Spleen (tissue), 11 donors: Measurements from ENCODE around the gene SMAD3. TPM values are rescaled to one million over a fixed set of nuclear protein-coding genes. Genes with fewer than 3 reads are reported as not detected.

Experiments used
- DNase-seq: peaks from one replicate; pipeline ENCODE4 v3.0.0-alpha.2; 2020
- H3K27ac ChIP-seq, 8 donors: fragments of 200-600 bp; sonication (generic) in 7 of 8; 1 replicate in 4 of 8; 2 replicates in 4 of 8; pipeline versions ENCODE4 v1.5.0 to v1.8.0; 2016 to 2021; ENCODE audit warnings: inconsistent platforms in 4 of 8, mild to moderate bottlenecking in 4 of 8, moderate library complexity in 1 of 8
- H3K27me3 ChIP-seq, 7 donors: fragments of 200-600 bp; sonication (generic) in 6 of 7; replicated peaks in 1 of 7; 1 replicate in 4 of 7; 2 replicates in 3 of 7; pipeline versions ENCODE4 v1.5.0 to v1.8.0; 2016 to 2021; ENCODE audit warnings: inconsistent platforms in 3 of 7, mild to moderate bottlenecking in 1 of 7
- H3K36me3 ChIP-seq, 6 donors: fragments of 200-600 bp; sonication (generic) in 5 of 6; 1 replicate in 4 of 6; 2 replicates in 2 of 6; pipeline versions ENCODE4 v1.5.0 to v1.8.0; 2016 to 2021; ENCODE audit warnings: inconsistent platforms in 2 of 6
- H3K4me1 ChIP-seq, 6 donors: fragments of 200-600 bp; sonication (generic) in 5 of 6; 1 replicate in 3 of 6; 2 replicates in 3 of 6; pipeline versions ENCODE4 v1.5.0 to v1.8.0; 2016 to 2021; ENCODE audit warnings: inconsistent platforms in 3 of 6
- H3K4me3 ChIP-seq, 8 donors: fragments of 200-600 bp; sonication (generic) in 7 of 8; 1 replicate in 4 of 8; 2 replicates in 4 of 8; pipeline versions ENCODE4 v1.5.0 to v1.8.0; 2016 to 2021; ENCODE audit warnings: inconsistent platforms in 4 of 8, mild to moderate bottlenecking in 4 of 8, moderate library complexity in 2 of 8
- H3K9me3 ChIP-seq, 8 donors: fragments of 200-600 bp; sonication (generic) in 7 of 8; 1 replicate in 4 of 8; 2 replicates in 4 of 8; pipeline versions ENCODE4 v1.5.0 to v1.8.0; 2016 to 2021; ENCODE audit warnings: inconsistent platforms in 4 of 8
- POLR2A ChIP-seq, 3 donors: fragments of 450-650 bp; IDR thresholded peaks; one replicate each; pipeline ENCODE4 v1.5.1; 2017; ENCODE audit warnings: antibody characterized with exemption in 3 of 3, mild to moderate bottlenecking in 1 of 3
- POLR2AphosphoS5 ChIP-seq, 3 donors: sonication (generic); formaldehyde crosslinking; IDR thresholded peaks; one replicate each; pipeline ENCODE4 v1.5.1; 2017; ENCODE audit warnings: antibody characterized with exemption in 3 of 3
- WGBS, 5 donors: extraction: QIAGEN DNeasy Blood & Tissue Kit in 3 of 5; methylation state at CpG; one replicate each; pipeline versions ENCODE4 v1.1.5 to v1.1.7; 2013 to 2018; 5-methylcytosine and 5-hydroxymethylcytosine counted together
- intact Hi-C: fragments of 100-400 bp; cut with DNase I; formaldehyde crosslinking; loops from one replicate; pipeline ENCODE4 v1.15.0; 2023; ENCODE audit warnings: low total_unique reads
- polyA plus RNA-seq, 3 donors: library from polyadenylated mRNA; stranded (reverse); fragments of 200-250 nt; gene quantifications; one replicate each; pipeline ENCODE4 v1.2.1, GENCODE V29; 2013
- total RNA-seq, 7 donors: library from RNA; depleted of rRNA in 3 of 7; stranded (reverse); fragments of >200 nt in 3 of 7; fragmentation: NEBNext Ultra II Directional in 4 of 7; extraction: Animal tissue kit (Norgen Biotek cat#: 25700) in 4 of 7; gene quantifications; one replicate each; pipeline versions ENCODE4 v1.1.0 to v1.2.1, GENCODE V29; 2016 to 2021
- TF ChIP-seq, protein P1 (sequence below), 11 experiments: fragments of 200-600 bp in 7 of 11; fragments of 450-650 bp in 4 of 11; sonication (generic) in 4 of 11; IDR thresholded peaks in 8 of 11; conservative IDR thresholded peaks in 3 of 11; 1 replicate in 7 of 11; 2 replicates in 4 of 11; pipeline versions ENCODE4 v1.4.0 to v1.8.0; 2016 to 2021; ENCODE audit warnings: antibody characterized with exemption in 11 of 11, inconsistent platforms in 4 of 11, mild to moderate bottlenecking in 1 of 11
- donor health status: healthy with polysubstance abuse.
- donor health status: DM: no; HTN: no; CAD: no; lungs with moderate emphysema.
- donor health status: DM: no; HTN: no; CAD: no.
- donor health status: Bipolar disorder and iron deficiency.
- donor health status: healthy.
- donor health status: DM: no; HTN: no; CAD: no.
- donor health status: DM: yes; HTN: yes; CAD: no.

Gene SMAD3
- total and polyA plus RNA-seq, 10 donors, result 8.3 to 78.4 (median 33.7) TPM

DNA sequence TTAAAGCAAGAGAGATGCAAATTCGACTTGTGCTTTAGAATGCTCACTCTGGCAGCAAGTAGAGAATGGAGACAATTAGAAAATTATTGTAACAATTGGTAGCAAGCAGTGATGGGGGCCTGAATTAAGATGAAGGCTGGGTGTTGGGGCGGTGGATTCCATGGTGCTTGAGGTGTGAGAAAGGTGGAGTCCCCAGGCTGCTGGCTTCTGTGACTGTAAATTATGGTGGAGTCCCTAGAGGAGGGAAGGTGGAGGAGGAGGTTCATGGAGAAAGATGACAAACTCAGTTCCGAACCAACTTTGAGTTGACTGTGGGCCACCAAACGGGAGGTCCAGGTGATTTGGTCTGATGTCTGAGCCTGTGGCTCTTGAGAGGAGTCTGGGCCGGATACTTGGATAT is 10.7 kb upstream of the SMAD3 start:
- Histone ChIP-seq H3K27ac (no peak overlapping the region), H3K4me3 (no peak overlapping the region), H3K9me3 (no peaks in the 10 kb centered on the region), H3K4me1 (peaks cover 3 to 44% (median 22%) of the 10 kb centered on the region in 6 donors), H3K36me3 (no peaks in the 10 kb centered on the region), H3K27me3 (no peaks in the 10 kb centered on the region)
- 88 to 93% (median 91%) methylated on average over 5 of the region's 5 CpGs for WGBS, 5 donors
- intact Hi-C loops, result no loop called here
- DNase-seq, result no peak
- TF ChIP-seq, protein P1, sequence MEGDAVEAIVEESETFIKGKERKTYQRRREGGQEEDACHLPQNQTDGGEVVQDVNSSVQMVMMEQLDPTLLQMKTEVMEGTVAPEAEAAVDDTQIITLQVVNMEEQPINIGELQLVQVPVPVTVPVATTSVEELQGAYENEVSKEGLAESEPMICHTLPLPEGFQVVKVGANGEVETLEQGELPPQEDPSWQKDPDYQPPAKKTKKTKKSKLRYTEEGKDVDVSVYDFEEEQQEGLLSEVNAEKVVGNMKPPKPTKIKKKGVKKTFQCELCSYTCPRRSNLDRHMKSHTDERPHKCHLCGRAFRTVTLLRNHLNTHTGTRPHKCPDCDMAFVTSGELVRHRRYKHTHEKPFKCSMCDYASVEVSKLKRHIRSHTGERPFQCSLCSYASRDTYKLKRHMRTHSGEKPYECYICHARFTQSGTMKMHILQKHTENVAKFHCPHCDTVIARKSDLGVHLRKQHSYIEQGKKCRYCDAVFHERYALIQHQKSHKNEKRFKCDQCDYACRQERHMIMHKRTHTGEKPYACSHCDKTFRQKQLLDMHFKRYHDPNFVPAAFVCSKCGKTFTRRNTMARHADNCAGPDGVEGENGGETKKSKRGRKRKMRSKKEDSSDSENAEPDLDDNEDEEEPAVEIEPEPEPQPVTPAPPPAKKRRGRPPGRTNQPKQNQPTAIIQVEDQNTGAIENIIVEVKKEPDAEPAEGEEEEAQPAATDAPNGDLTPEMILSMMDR (IDR thresholded peaks at IDR 0.05 in 8 of 11, conservative IDR thresholded peaks at IDR 0.05 in 3 of 11), result no peak
- no peak for TF ChIP-seq POLR2AphosphoS5 (IDR thresholded peaks at IDR 0.05)
- no peak for TF ChIP-seq POLR2A (IDR thresholded peaks at IDR 0.05)

DNA sequence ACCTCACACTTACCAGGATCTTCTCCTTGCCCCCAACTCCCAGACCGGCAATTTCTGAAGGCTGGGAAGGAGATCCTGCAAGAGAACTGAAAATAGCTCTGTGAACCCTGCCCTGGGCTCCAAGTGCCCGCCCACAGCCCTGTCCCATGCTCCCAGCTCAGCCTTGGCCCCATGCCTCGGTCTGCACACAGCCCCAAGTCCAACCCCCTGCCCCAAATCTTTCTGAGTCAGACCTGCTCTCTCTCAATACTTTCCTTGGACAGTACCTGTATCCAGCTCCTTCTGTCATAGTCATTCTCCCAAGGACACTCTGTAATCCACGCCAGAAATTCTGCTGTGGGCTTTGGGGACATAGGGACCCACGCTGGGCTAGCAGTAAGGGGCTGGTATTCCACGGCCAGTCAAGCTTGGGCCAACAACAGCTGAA is 6.3 kb upstream of the SMAD3 start:
- no peak for DNase-seq
- Histone ChIP-seq H3K4me1 (peaks cover 0 to 31% (median 8%) of the 10 kb centered on the region in 6 donors), H3K9me3 (no peaks in the 10 kb centered on the region), H3K27ac (peak overlapping the region in 2 of 8 donors; percentile 3 to 7), H3K4me3 (no peak overlapping the region), H3K36me3 (no peaks in the 10 kb centered on the region), H3K27me3 (no peaks in the 10 kb centered on the region)
- TF ChIP-seq, protein P1 (IDR thresholded peaks at IDR 0.05 in 8 of 11, conservative IDR thresholded peaks at IDR 0.05 in 3 of 11), result no peak
- TF ChIP-seq POLR2AphosphoS5 (IDR thresholded peaks at IDR 0.05) (no peak), POLR2A (IDR thresholded peaks at IDR 0.05) (no peak)
- WGBS, 5 donors, result 59 to 83% (median 82%) methylated on average over 6 of the region's 6 CpGs
- intact Hi-C loops, result no loop called here

DNA sequence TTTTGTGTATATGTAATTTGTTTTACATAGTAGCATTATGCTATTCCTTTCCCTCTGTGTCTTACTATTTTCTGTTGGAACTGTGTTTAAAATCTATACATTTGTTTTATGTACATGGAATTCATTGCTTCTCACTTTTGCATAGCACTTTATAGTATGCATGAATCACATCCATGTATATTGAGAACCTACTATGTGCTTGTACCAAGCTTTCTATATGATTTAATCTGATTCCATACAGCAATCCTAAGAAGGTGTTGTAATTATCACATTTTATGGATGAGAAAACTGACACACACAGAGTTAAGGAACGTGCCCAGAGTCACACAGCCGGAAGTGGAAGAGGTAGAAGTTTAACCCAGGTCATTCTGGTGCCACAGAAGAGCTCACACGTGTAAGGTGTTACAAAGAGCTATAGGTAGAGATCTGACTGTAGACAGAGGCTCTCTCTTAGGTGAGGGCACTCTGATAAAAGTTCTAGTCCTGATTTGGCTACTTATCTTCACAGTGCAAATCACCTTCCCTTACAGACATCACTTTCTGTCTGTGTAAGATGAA is 3.5 kb upstream of the SMAD3 start:
- 48 to 72% (median 53%) methylated on average over 3 of the region's 3 CpGs for WGBS, 5 donors
- H3K27ac ChIP-seq, result no peak overlapping the region
- intact Hi-C loops, result no loop called here
- no peaks in the 10 kb centered on the region for H3K9me3 ChIP-seq
- DNase-seq, result no peak
- H3K36me3 ChIP-seq, result no peaks in the 10 kb centered on the region
- TF ChIP-seq, protein P1 (IDR thresholded peaks at IDR 0.05 in 8 of 11, conservative IDR thresholded peaks at IDR 0.05 in 3 of 11), result no peak
- TF ChIP-seq POLR2AphosphoS5 (IDR thresholded peaks at IDR 0.05) (no peak), POLR2A (IDR thresholded peaks at IDR 0.05) (no peak)
- H3K4me3 ChIP-seq, result no peak overlapping the region
- peaks cover 4 to 37% (median 14%) of the 10 kb centered on the region in 6 donors for H3K4me1 ChIP-seq
- no peaks in the 10 kb centered on the region for H3K27me3 ChIP-seq

DNA sequence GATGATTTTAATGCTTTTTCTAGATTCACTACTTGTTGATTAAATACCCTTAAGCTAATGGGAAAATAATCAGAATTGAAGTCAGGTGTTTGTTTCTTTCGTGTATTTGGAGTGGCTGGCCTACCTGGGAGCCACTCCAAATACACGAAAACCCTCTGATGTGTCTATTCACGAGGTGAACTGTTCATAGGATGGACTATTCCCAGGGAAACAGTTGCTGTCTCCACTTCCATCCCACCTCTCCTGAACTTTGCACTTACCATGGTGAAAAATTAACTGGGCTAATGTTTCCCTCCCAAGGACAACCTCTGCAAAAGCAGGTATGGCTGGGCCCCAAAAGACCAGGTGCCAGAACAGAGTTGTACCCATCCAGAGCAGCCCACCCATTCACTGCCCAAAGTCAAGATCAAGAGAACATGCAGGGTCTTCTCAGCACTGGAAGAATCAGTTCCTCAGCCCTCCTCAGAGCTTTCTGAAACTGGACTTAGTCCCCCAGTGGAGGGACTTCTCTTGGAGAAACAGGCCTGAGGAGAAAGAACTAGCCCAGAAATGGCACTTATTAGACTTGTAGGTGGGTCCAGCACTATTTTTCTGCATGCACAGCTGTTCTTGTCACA is 2.9 kb upstream of the SMAD3 start:
- intact Hi-C loops, result no loop called here
- no peaks in the 10 kb centered on the region for H3K27me3 ChIP-seq
- no peaks in the 10 kb centered on the region for H3K36me3 ChIP-seq
- no peaks in the 10 kb centered on the region for H3K9me3 ChIP-seq
- 91 to 100% (median 96%) methylated on average over 3 of the region's 3 CpGs for WGBS, 5 donors
- H3K4me3 ChIP-seq, result no peak overlapping the region
- peak overlapping the region in 1 of 8 donors; percentile 11 for H3K27ac ChIP-seq
- no peak for DNase-seq
- peaks cover 7 to 39% (median 20%) of the 10 kb centered on the region in 6 donors for H3K4me1 ChIP-seq
- TF ChIP-seq POLR2AphosphoS5 (IDR thresholded peaks at IDR 0.05) (no peak), POLR2A (IDR thresholded peaks at IDR 0.05) (no peak)
- TF ChIP-seq, protein P1 (IDR thresholded peaks at IDR 0.05 in 8 of 11, conservative IDR thresholded peaks at IDR 0.05 in 3 of 11), result no peak
